HepG2 (cell line): Measurements from ENCODE around the gene MISFA. TPM values are rescaled to one million over a fixed set of nuclear protein-coding genes. Genes with fewer than 3 reads are reported as not detected.
A peak's percentile ranks its signal among the peaks of the same experiment; 100 is the strongest.

ENCODE experiments used
- ESRRA ChIP-seq: sonication (generic); formaldehyde crosslinking; IDR thresholded peaks from 2 replicates; pipeline ENCODE4 v1.5.1; 2020; ENCODE audit warnings: mild to moderate bottlenecking, low read depth, missing genetic modification reagents
- HINFP ChIP-seq: sonication (generic); formaldehyde crosslinking; IDR thresholded peaks from 2 replicates; pipeline ENCODE4 v1.4.0; 2020; ENCODE audit warnings: low read depth, mild to moderate bottlenecking, missing genetic modification reagents
- PRDM4 ChIP-seq: sonication (generic); formaldehyde crosslinking; IDR thresholded peaks from 2 replicates; pipeline ENCODE4 v1.9.0; 2021; ENCODE audit warnings: missing genetic modification reagents, borderline replicate concordance
- SALL1 ChIP-seq: sonication (generic); formaldehyde crosslinking; IDR thresholded peaks from 2 replicates; pipeline ENCODE4 v1.8.0; 2022; ENCODE audit warnings: mild to moderate bottlenecking, missing genetic modification reagents
- ZFP91 ChIP-seq: sonication (generic); formaldehyde crosslinking; IDR thresholded peaks from 2 replicates; pipeline ENCODE4 v1.9.0; 2022; ENCODE audit warnings: missing genetic modification reagents, mild to moderate bottlenecking, borderline replicate concordance
- ZNF230 ChIP-seq: sonication (generic); formaldehyde crosslinking; IDR thresholded peaks from 2 replicates; pipeline ENCODE4 v1.4.0; 2020; ENCODE audit warnings: mild to moderate bottlenecking, missing genetic modification reagents
- ZNF260 ChIP-seq: sonication (generic); formaldehyde crosslinking; IDR thresholded peaks from 2 replicates; pipeline ENCODE4 v1.4.0; 2020; ENCODE audit warnings: missing genetic modification reagents, low read depth, mild to moderate bottlenecking, borderline replicate concordance
- ZNF34 ChIP-seq: sonication (generic); formaldehyde crosslinking; IDR thresholded peaks from 2 replicates; pipeline ENCODE4 v1.4.0; 2020; ENCODE audit warnings: mild to moderate bottlenecking, missing genetic modification reagents, borderline replicate concordance
- ZNF362 ChIP-seq: sonication (generic); formaldehyde crosslinking; IDR thresholded peaks from 2 replicates; pipeline ENCODE4 v1.4.0; 2020; ENCODE audit warnings: missing genetic modification reagents, mild to moderate bottlenecking, borderline replicate concordance
- ZNF468 ChIP-seq: sonication (generic); formaldehyde crosslinking; IDR thresholded peaks from 2 replicates; pipeline ENCODE4 v1.8.0; 2022; ENCODE audit warnings: mild to moderate bottlenecking, moderate library complexity, missing genetic modification reagents
- ZNF512B ChIP-seq: sonication (generic); formaldehyde crosslinking; IDR thresholded peaks from 2 replicates; pipeline ENCODE4 v1.5.1; 2020; ENCODE audit warnings: missing genetic modification reagents, mild to moderate bottlenecking, borderline replicate concordance
- ZNF770 ChIP-seq: sonication (generic); formaldehyde crosslinking; IDR thresholded peaks from 2 replicates; pipeline ENCODE4 v1.5.0; 2020; ENCODE audit warnings: mild to moderate bottlenecking, missing genetic modification reagents
- ZSCAN21 ChIP-seq: sonication (generic); formaldehyde crosslinking; IDR thresholded peaks from 2 replicates; pipeline ENCODE4 v1.8.0; 2022; ENCODE audit warnings: mild to moderate bottlenecking, missing genetic modification reagents, moderate library complexity, borderline replicate concordance
- polyA plus RNA-seq, 8 experiments: library from polyadenylated mRNA; depleted of rRNA in 3 of 8; stranded (reverse) in 7 of 8; unstranded in 1 of 8; fragments of >200 nt; fragmentation: Illumina TruSeq in 4 of 8; extraction: Trizol in 4 of 8; gene quantifications; 2 replicates each; pipeline versions ENCODE4 v1.2.1 to v1.2.3, GENCODE V29; 2011 to 2016; ENCODE audit warnings: low read depth in 4 of 8, missing spikeins in 1 of 8, mixed read lengths in 1 of 8; ENCODE audit not compliant: insufficient read depth in 1 of 8
- total RNA-seq, 5 experiments: library from RNA; depleted of rRNA; stranded (reverse); fragments of >200 nt; fragmentation: Illumina TruSeq; extraction: Trizol; gene quantifications; 2 replicates each; pipeline ENCODE4 v1.2.3, GENCODE V29; 2016; ENCODE audit warnings: low read depth in 1 of 5

The MISFA gene
- total and polyA plus RNA-seq, 2 of the 13 experiments (the other 11 are each of a cell fraction or from before 2014, with no cell fraction given), result 1.4 to 5.4 TPM

- TF ChIP-seq ESRRA (CRISPR knock-in tag), result peak; percentile 67
- TF ChIP-seq ZNF34 (CRISPR knock-in tag), result peak; percentile 43; the same call in 1 of the 2 replicates
- peak; percentile 90 for TF ChIP-seq HINFP (CRISPR knock-in tag)
- TF ChIP-seq ZNF770 (CRISPR knock-in tag), result peak; percentile 63; the same call in 1 of the 2 replicates
- TF ChIP-seq ZFP91 (CRISPR knock-in tag), result peak; percentile 85; the same call in 1 of the 2 replicates
- no peak for TF ChIP-seq ZNF260
- no peak for TF ChIP-seq PRDM4 (CRISPR knock-in tag)
- peak; percentile 62; the same call in 1 of the 2 replicates for TF ChIP-seq ZNF230 (CRISPR knock-in tag)
- peak; percentile 75; the same call in 1 of the 2 replicates for TF ChIP-seq ZSCAN21 (CRISPR knock-in tag)
- no peak for TF ChIP-seq ZNF512B
- TF ChIP-seq ZNF468 (CRISPR knock-in tag), result 0 out of 2 replicates have a peak, but pooled peaks have one; percentile 48
- TF ChIP-seq ZNF362 (CRISPR knock-in tag), result peak; percentile 64
- TF ChIP-seq SALL1 (CRISPR knock-in tag), result peak; percentile 87
Observed at GRCh38 chr11:18588297-18589252, 11.0 kb upstream of the MISFA start, which contains the start of gene UEVLD (continued).
